ENCODE data around the gene BCR.
"Not testable (repeated sequence)": the region's sequence is repeated elsewhere in the genome, so short reads cannot be mapped to it uniquely, and the experiment has no call there.

The BCR gene

GRCh38 chr22:23300476-23300875 is 120.2 kb downstream of the BCR start:
- no peak for DNase-seq

GRCh38 chr22:23301591-23301990 is 121.3 kb downstream of the BCR start:
- no peak for DNase-seq

DNA sequence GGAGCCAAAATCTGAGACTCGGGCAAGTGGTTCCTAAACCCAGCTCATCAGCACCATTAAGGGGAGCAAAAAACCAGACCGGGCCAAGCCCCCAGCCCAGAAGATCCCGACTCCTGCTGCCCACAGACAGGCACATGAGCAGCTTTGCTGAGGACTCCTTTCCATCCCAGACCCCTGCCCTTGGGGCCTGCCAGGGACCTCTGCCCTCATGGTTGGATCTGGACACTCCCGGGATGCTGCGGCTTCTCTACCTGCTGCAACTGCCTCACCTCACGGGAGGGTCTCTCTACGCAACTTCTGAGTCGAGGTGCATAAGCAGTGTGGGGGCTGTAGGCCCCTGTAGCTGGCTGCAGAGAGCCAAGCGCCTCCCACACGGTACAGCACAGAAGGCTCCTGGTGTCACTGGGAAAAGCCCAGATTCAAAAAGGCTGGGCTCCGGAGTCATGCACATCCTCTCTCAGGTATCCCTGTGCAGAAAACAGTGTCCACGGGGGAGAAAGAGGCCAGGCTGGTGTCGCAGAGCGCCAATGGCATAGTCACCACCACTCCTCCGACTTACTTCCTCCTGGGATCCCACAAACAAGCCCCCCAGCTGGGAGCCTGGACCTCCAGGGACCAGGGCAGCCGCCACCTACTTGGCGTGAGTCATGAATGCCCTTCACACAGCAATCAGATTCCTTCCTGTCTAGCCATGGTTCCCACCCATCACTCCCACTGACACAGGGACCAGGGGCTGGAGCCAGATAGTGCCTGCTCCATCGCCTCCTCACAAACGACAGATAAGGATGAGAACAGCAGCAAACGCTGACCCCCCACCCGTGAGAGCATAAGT is 122.1 kb downstream of the BCR start:
- DNase-seq: no peak

DNA sequence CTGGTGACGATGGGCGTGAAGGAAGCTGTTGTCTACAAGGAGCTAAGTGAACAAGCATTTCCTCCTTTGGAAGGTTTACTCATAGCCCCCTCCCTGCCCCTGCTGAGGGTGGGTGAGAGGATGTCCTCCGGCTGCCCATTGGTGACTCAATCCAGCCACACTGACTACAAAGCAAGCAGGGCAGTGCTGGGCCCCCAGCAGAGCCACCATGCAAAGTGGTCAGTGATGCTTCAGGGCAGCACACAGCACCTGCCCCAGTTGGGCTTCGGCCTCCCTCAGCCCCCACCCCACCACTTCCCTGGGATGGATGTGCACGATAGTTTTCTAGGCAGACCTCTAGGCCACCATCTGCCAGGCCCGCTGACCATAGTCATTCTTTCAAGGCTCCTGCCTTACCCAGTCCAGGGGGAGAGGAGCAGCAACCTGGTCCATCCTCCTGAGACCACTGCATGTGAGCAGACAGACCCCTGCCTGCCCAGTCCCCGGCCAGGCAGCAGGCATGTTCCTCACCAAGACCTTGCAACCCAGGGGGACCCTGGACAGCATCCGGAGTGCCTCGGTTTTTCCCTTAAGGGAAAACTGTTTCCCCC is 125.1 kb downstream of the BCR start:
- no peak for DNase-seq

- DNase-seq: no peak
These were observed 125.6 kb downstream of the BCR start for GRCh38 chr22:23305922-23306374.

DNA sequence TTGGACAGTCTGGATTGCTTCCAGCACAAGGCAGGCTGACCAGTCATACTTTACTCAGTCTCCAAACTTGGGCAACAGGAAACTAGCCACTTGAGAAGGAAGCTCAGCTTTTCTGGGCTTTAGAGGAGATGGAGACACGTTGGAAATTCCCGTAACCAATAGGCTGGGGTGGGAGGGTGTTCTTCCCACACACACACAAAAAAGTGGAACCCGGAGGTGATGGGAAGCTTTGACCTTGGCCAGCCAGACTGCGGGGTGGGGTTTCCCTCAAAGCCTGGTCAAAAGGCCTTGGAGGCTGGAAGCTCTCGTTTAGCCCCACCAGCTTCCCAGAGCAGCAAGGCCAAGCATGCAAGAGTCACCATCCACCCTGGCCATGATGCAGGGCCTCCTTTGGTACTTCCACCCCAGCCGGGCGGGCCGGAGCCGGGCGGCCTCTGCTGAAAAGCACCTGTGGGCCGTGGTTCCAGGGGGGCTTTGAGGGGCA is 126.2 kb downstream of the BCR start:
- DNase-seq: no peak

DNA sequence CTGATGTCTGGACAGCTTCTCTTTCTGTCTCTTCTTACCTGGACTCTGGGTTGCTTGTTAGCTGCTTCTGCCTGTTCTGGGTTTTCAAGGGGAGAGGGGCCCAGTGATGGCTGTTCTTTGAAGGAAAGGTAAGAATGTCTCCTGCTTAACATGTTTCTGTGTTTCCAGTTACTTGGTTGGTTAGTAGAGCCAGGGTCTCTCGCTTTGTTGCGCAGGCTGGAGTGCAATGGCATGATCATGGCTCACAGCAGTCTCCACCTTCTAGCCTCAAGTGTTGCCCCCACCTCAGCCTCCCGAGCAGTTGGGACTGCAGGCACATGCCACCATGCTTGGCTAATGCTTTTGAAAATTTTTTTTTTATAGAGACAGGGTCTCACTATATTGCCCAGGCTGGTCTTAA is 126.6 kb downstream of the BCR start:
- no peak for DNase-seq

DNA sequence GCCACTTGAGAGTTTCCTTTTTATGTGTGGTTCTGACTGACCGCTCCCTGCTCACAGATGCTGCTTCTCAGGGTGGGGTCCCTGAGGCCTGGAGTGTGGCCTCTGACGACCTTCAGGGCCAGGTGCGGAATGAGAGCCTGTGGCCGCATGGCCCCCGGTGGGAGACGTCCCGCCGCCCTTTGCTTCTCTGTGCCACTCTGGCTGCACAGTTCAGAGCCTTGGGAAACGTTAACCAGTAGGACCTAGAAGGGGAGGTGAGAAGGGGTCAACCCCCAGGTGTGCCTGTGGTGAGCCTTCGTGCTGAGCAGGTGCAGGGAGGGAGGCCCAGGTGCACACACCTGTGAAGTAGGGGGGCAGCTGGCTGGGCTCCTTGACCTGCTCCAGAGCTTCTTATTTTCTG is 127.2 kb downstream of the BCR start:
- DNase-seq: not testable (repeated sequence)

DNA sequence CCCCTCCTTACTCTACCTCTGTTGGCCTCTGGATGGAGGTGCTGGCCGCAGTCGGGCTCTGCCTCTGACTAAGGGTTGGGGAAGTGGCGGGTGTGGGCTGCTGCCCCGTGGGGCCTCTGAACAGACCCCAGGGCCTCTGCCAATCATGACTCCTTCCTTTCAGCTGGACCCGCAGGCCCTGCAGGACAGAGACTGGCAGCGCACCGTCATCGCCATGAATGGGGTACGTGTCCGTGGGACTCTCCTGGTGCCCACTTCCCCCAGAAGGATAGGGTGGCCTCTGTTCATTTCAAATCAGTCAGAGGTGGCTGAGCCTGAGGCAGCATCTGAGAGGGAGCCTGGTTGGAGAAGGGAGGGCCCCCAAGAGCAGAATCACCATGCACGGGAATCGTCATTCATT is 129.0 kb downstream of the BCR start:
- not testable (repeated sequence) for DNase-seq

DNA sequence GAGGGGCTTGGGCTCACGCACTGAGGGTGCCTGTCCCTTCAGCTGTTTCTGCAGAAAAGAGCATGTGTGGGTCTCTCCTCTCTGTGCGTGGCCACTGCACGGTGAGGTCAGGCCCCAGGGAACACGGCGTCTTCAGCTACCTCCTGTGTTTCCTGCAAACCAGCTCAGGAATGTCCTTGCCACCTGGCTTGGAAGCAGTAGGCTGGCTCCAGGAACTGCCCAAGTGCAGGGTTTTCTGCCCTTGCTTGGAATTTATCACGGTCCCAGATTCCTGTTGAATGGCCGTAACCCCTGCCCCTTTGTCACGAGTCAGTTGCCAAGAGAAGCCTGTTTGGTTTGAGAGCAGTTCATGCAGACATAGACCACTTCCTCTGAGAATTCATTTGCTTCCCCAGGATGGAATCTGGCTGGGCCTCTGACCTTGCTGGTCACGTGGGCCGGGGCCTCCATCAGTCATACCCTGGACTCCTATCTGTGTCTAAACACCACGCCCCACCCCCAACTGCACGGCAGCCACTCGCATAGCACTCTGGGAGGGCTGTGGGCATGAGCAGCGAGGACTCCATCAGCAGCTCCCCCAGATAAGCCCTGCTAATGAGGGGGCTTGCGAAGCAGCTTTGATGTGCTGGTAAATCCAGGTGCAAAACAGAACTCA is 130.3 kb downstream of the BCR start:
- DNase-seq: not testable (repeated sequence)

DNA sequence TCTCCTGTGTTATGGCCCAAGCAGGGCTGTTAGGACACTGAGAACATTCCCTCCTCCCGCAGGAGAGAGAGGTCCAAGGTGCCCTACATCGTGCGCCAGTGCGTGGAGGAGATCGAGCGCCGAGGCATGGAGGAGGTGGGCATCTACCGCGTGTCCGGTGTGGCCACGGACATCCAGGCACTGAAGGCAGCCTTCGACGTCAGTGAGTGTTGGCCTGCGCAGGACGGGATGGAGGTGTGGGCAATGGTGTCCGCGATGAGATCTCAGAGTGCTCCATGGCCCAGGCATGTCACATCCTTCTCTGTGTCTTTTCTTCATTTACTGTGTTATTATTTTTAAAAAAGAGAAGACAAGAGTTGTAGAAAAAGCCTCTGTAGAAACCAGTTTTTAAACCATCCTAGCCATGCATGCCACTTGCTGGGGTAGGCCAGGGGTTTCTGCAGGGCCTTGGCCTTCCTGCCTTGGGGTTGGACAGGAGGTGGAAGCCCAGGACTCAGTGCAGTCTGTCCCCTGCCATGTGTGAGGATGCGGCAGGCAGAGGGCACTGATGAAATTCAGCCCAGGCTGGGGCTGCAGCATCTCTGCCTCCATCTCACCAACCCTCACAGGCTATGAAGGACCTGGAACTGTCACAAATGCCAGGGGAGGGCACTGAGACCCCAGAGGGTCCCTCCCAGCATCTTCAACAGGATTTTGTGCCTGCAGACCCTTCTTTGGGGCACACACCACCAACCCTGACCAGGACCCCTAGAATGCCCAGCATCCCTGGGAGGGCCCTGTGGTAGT is 131.5 kb downstream of the BCR start:
- DNase-seq: not testable (repeated sequence)

DNA sequence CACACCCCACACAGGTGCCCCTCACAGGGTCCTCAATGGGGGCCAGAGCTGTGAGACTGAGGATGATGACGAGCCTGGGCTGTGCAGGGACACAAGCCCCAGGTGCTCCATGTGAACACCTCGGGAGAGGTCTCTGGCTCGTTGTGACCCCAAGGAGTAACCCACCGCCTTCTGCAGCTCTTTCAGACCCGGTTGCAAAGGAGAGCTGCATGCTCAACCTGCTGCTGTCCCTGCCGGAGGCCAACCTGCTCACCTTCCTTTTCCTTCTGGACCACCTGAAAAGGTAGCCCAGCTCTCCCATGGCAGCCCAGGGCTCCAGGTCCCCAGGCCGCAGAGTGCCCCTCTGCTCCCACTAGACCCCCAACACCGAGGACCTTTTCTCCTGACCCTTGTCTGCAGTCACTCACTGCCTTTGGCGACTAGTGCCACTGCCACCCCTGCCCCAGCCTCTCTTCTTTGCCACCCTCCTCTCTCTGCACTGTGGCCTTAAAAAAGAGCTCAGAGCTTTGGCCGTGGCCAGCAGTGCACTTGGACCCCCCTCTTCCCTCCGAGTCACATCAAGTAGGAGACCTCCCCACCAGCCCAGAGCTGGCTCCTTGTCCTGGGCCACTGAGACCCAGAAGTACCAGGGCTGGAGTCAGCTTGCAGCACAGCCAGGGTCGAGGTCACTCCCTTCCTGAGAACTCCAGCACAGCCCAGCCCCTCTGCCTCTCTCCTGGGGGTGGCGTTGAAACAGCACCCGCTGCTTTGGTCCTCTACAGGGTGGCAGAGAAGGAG is 133.7 kb downstream of the BCR start:
- no peak for DNase-seq

DNA sequence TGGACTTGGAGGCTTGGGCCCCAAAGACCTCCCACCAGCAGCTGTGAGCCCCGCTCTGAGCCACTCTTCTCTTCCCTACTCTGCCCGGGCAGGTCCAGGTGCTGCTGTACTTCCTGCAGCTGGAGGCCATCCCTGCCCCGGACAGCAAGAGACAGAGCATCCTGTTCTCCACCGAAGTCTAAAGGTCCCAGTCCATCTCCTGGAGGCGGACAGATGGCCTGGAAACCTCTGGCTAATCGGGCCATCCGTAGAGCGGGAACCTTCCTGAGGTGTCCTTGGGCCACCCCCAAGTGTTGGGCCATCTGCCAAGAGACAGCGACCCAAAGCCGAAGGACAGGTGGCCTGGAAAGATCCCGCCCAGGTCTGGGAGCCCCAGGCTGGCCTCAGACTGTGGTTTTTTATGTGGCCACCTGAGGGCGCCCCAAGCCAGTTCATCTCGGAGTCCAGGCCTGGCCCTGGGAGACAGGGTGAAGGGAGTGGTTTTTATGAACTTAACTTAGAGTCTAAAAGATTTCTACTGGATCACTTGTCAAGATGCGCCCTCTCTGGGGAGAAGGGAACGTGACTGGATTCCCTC is 135.1 kb downstream of the BCR start:
- no peak for DNase-seq

GRCh38 chr22:23316596-23316995 is 136.3 kb downstream of the BCR start:
- not testable (repeated sequence) for DNase-seq

GRCh38 chr22:23318316-23318715 is 138.0 kb downstream of the BCR start:
- not testable (repeated sequence) for DNase-seq

DNA sequence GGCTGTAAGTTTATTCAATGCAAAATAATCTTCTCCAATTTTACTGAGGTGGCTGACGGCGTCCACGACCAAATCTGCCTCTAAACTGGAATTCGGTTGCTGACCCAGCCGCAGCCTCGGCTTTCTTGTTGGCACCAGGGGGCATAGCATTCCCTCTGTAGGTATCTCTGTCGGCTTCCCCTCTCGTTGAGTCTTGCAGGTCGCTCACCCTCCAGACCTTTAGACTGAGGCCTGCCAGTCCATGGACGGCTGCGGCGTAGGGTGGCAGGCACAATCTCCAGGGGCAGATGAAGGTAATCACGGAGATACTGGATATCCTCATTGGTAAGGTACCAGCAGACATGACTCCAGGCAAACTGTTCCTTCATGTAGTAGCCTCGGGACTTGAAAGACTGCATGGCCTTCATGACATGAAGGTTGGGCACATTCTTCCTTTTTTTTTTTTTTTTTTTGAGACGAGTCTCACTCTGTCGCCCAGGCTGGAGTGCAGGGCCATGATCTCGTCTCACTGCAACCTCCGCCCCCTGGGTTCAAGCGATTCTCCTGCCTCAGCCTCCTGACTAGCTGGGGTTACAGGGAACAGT is 142.3 kb downstream of the BCR start:
- not testable (repeated sequence) for DNase-seq

GRCh38 chr22:23323960-23324688 is 143.8 kb downstream of the BCR start:
- DNase-seq: not testable (repeated sequence)

DNA sequence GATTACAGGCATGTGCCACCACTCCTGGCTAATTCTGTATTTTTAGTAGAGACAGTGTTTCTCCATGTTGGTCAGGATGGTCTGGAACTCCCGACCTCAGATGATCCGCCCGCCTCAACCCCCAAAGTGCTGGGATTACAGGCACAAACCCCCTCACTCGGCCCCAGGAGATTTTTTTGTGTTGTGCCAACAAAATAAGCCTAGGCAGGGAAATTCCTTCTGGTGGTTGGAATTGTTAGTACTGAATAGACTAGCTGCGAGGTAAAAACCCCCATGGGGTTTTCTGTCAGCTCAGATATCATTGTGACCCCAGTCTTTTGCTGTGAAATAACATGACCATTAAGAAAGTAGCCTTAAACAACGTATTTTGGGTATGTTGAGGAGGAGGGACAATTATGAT is 144.9 kb downstream of the BCR start:
- no peak for DNase-seq

DNA sequence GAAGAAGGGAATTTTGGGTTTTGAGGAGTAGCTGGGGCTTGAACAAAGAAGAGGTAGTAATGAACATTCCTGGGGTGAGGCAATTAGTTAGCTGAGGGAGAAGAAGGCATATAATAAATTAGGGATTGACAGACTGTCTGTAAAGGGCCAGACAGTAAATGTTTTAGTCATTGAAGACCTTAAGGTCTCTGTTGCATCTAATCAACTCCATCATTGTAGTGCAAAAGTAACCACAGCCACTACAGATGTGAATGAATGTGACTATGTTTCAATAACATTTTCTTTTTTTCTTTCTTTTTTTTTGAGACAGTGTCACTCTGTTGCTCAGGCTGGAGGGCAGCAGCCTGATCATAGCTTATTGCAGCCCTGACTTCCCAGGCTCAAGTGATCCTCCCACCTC is 153.5 kb downstream of the BCR start:
- DNase-seq: not testable (repeated sequence)

DNA sequence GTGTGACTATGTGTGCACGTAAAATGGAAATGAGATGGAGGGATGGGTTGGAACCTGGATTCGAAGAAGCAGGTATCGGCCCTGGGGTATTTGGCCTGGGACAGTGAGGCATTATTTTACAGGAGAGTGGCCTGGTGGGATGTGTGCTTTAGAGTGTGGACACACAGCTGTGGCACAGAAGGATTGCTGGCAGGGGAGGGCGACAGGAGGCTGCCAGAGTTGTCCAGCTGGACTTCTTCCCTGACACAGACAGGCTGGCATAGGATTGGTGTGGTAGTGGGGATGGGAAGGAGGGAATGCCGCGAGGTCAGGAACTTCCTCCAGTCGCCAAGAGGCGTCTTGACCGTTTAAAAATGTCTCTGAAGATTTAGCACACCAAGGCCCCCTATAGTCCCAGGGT is 157.4 kb downstream of the BCR start:
- not testable (repeated sequence) for DNase-seq

Data from DMS79 (cell line).